ENCODE data around the gene SCML2.
"Not testable (repeated sequence)": the region's sequence is repeated elsewhere in the genome, so short reads cannot be mapped to it uniquely, and the experiment has no call there.

SCML2 gene

DNA sequence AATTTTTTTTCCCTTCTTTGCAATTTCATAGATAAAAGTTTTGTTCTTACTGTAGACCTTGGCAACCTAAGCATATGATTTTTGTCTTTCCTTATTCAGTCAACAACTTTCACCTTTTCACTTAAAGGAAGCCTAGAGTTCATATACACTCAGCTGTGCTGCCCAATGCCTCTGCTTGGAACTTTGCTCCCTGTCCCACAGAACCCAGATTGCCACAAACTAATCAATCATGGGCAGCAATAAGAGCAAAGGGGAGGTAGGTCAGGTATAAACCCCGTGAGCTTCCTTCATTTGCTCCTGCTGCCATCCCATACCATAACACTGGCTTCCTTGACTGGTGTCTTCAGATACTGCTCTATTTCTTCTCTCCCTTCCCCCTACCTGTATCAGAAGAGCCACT, 82.8 kb downstream of the SCML2 start:
- DNase-seq (ENCODE audit: low read depth, low spot score): no peak

DNA sequence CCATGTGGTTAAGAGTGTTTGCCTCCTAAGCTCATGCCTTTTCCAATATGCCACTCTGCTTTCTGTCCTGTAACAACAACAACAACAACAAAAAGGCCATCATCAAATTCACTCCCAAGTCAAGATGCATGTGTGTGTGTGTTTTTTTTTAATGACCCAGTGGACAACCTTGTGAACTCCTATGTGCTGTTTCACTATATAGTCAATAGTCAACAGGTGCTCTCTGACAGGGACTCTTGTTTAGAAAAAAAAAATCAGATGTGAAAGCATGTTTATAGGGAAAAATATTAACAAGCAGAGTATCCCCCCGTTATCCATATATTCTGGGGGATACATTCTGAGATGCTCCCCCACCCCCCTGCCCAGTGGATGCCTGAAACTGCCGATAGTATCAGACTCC, 83.2 kb downstream of the SCML2 start:
- no peak for DNase-seq (ENCODE audit: low read depth, low spot score)

DNA sequence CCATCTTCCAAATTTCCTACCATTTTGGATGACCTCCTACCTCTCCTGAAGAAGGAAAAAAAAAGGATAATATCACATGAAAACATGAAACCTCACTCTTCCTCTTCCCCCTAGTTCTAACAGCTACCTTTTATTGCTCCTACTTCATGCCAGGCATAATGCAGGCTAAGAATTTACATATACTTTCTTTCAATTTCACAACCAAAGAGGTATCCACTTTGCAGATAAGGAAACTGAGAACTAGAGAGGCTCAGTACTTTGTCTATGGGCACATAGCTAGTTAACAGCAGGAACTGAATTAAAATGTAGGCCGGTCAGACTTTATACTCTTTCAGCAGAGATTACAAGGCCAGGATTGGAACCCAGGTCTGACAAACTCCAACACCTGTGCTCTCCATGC, 99.4 kb downstream of the SCML2 start:
- no peak for DNase-seq (ENCODE audit: low read depth, low spot score)

DNA sequence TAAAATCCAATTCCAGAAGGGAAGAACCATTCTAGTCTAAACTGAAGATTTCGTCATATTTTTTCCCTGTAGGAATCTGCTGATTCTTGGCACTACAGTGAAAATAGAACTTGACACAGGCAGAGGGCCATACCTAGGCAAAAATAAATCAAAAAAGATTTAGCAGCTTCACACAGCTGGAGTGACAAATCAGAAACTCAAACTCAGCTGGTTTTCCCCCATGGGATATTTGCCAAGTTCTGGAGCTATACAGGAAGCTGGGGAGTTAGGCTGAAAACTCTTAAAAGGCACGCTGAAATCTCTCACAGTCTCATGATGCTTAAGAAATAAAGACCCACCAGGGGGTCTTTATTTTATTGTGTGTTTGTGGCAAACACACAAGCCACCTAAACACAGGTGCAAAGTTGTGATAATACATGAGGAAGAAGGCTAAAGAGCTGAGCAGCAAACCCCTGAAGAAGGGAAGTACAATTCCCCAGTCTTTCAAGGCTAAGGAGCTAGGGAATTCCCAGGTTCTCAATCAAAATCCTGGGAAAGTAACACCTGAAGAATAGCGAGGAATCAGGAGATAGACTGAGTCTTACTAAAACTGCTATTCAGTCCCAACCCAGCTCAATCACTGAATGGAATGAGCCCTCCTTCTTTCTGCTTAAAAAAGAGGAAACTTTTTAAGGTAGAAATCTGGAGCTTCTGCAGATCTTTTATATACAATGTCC, 101.7 kb downstream of the SCML2 start:
- DNase-seq (ENCODE audit: low read depth, low spot score): peak; percentile 2

DNA sequence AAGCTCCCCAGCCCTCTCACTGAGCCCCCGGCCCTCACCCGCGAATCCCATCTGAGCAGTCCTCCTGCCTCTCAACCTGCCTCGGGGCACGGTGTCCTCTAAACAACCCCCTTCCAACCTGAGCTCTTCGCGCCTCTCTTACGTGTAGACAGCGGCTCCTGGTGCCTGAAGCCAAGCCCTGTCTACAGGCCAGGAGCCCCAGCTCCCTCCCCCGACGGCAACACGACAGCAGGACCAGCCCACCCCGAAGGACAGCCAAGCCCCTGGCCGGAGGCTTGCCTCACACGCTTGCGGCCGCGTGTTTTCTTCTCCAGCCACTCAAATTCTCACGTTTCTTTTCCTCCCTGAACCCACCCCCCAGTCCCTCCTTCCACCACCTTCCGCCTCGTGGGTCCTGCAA, 124.8 kb downstream of the SCML2 start:
- not testable (repeated sequence) for DNase-seq (ENCODE audit: low read depth, low spot score)

DNA sequence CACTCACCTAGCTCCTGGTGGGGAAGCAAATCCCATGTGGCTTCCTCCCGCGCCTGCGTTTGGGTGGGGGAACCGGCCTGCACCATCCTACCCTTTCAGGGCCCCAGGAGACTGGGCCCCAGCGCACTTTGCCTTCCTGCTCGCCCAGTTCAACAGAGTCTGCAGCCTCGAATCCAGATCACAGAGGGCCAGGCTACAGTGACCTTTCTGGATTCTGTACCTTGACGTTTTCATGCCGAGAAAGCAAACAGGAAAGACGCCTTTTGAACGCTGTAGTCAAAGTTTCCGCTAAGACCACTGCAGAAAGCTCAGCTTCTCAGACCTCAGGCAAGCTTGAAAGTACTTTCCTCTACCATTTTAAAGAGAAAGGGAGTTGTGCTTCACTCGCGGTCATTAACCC, 126.4 kb downstream of the SCML2 start:
- no peak for DNase-seq (ENCODE audit: low read depth, low spot score)

DNA sequence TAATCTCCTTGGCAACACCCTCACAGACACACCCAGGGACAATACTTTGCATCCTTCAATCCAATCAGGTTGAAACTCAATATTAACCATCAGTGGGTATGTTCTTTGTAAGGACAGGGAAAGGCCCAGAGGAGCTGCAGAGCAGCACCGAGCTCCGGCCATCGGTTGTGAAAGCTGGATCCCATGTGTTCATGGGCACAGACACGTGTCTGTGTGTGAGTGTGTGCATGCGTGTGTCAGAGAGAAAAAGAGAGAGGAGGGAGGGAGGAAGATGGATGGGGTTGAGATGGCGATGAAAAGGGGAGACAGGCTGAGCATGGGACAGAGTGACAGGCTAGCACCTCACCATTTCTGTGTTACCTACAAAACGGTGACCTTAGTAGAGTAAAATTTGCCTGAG, 127.0 kb downstream of the SCML2 start:
- DNase-seq (ENCODE audit: low read depth, low spot score): no peak

DNA sequence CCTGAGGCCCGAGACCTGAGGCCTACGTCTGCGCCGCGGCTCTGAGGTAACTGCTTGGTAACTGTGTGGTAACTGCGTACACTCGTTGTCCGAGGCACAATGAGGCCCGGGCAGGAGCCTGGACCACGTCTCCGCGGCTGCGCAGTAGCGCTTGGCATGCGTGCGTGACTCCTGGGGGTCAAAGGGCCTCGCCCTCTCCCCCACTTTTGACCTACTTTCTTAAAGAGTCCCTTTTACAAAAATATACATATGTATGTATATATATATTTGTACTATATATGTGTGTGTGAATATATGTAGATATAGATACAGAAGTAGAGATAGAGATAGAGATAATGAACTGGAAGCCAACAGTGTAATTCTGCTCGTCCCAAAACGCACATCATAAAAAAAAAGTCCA, 133.7 kb downstream of the SCML2 start, which contains the start of gene BEND2:
Gene BEND2 (minus strand): TSS at position 101 of the 400 bp plus-strand sequence. CDS start 136 bp downstream, outside the sequence.
- no peak for DNase-seq (ENCODE audit: low read depth, low spot score)

DNA sequence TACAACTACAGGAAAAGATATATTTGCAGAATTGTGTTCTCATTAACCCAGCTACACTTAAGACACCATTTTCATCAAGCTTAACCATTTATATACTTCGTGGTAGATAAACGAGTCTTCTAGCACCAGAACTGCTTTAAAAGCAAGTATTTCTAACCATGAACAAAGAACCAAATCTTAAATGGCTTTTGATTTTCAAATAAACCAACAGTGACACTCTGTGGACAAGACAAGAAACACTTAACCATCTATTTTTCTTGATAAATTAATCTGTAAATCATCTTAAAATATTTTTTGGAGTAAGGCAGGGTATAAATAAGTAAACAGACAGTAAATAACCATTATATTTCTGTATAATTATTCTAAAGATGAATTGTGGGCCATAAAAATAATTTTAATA, 144.0 kb downstream of the SCML2 start:
- peak; percentile 23 for DNase-seq (ENCODE audit: low read depth, low spot score)

DNA sequence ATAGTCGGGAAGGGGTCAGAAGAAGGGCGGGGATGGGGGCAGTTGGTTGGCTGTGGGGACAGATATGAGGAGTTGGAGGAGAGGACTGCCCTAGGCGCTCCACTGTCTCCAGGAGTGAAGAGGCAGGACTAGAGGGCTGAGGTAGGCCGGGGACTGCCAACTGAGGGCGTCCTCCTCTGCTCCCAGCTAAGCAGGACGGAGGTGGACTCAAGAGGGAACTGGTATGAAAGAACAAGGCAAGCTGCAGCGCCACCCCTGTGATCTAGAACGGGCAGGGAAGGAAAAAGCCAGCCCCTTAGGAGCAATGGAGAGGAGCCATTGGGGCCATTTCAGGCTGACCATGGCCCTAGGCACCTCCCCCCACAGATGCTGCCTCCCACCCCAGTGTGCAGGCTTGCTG, 147.8 kb downstream of the SCML2 start:
- no peak for DNase-seq (ENCODE audit: low read depth, low spot score)

DNA sequence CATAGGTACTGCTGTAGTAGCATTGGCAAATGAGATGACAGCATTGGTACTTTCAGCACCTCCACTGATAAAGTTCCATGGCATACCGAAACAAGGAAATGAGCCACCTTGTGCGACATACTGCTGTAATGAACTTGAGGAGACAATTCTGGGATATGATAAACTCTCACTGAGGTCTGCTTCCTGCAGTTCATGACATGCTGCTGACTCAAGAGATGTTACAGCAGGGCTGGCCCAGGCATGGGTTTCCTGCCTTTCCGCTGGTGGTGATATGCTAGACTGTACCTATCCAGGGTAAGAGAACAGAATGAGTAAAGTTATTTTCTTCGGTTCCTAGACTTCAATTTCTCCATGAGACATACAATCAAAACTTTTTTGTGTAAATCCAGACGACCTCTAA, 150.9 kb downstream of the SCML2 start:
- DNase-seq (ENCODE audit: low read depth, low spot score): no peak

DNA sequence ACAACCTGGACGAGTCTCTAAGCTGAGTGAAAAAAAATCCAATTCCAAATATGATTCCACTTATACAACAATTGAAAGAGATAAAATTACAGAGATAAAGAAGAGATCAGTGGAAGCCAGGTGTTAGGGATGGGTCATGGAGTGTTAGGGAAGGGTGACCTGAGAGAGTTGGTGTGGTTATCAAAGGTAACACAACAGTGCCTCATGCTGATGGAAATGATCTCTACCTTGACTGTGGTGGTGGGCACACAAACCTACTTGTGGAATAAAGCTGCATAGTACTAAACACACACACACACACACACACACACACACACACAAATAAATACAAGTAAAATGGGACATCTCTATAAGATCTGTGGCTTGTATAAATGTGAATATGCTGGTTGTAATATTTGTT, 159.8 kb downstream of the SCML2 start:
- no peak for DNase-seq (ENCODE audit: low read depth, low spot score)

All from astrocyte of the hippocampus (primary cell).